G401.6 (cell line): ENCODE results near the gene PAFAH1B1.
A peak's percentile ranks its signal among the peaks of the same experiment; 100 is the strongest.

Source experiments
- FAIRE-seq: peaks from 2 replicates; lab custom pipeline; 2012; peaks lifted over from hg19 to GRCh38; lab: Jason Lieb, UNC

PAFAH1B1 gene

GRCh38 chr17:2704031-2704889, 110.8 kb downstream of the PAFAH1B1 start:
- no peak for FAIRE-seq

- FAIRE-seq = no peak
Measured at GRCh38 chr17:2704890-2705248, 111.4 kb downstream of the PAFAH1B1 start.

GRCh38 chr17:2705263-2705662, 111.8 kb downstream of the PAFAH1B1 start:
- no peak for FAIRE-seq

- no peak for FAIRE-seq
Measured at GRCh38 chr17:2705888-2706795, 112.7 kb downstream of the PAFAH1B1 start.

- FAIRE-seq = no peak
Measured at GRCh38 chr17:2706911-2707510, 113.6 kb downstream of the PAFAH1B1 start.

GRCh38 chr17:2707721-2708584, 114.5 kb downstream of the PAFAH1B1 start:
- FAIRE-seq = no peak

- no peak for FAIRE-seq
Measured at GRCh38 chr17:2708585-2709182, 115.2 kb downstream of the PAFAH1B1 start.

- no peak for FAIRE-seq
Measured at GRCh38 chr17:2709183-2709661, 115.8 kb downstream of the PAFAH1B1 start.

GRCh38 chr17:2710071-2710802, 116.8 kb downstream of the PAFAH1B1 start:
- no peak for FAIRE-seq

GRCh38 chr17:2710803-2711607, 117.6 kb downstream of the PAFAH1B1 start:
- FAIRE-seq = no peak

- FAIRE-seq = peak; percentile 69
Measured at GRCh38 chr17:2711608-2712299, 118.3 kb downstream of the PAFAH1B1 start, which contains the start of gene CLUH. Gene CLUH, minus strand, starts transcription at chr17:2711764. Its CDS starts 103 bp downstream, at chr17:2711661.

- no peak for FAIRE-seq
Measured at GRCh38 chr17:2712300-2713043, 119.0 kb downstream of the PAFAH1B1 start.

- no peak for FAIRE-seq
Measured at GRCh38 chr17:2713881-2714280, 120.4 kb downstream of the PAFAH1B1 start.

- FAIRE-seq = no peak
Measured at GRCh38 chr17:2716649-2717048, 123.2 kb downstream of the PAFAH1B1 start.

GRCh38 chr17:2718150-2718938, 124.9 kb downstream of the PAFAH1B1 start:
- no peak for FAIRE-seq

GRCh38 chr17:2719861-2720260, 126.4 kb downstream of the PAFAH1B1 start:
- no peak for FAIRE-seq

GRCh38 chr17:2721603-2722002, 128.1 kb downstream of the PAFAH1B1 start:
- no peak for FAIRE-seq
